GM21825 (cell line): Measurements from ENCODE around the gene ZNF581.

Experiments
- ATAC-seq: cut with Tn5 transposase; IDR thresholded peaks from one replicate; pipeline ENCODE4 v1.9.1; 2021; ENCODE audit warnings: mild to moderate bottlenecking, moderate library complexity; ENCODE audit not compliant: unreplicated experiment

Gene ZNF581

GRCh38 chr19:55691561-55692481, 48.4 kb downstream of the ZNF581 start:
- no peak for ATAC-seq

- ATAC-seq: no peak
These were observed 49.2 kb downstream of the ZNF581 start for GRCh38 chr19:55692681-55693081.

GRCh38 chr19:55693336-55693974, 50.0 kb downstream of the ZNF581 start:
- no peak for ATAC-seq

GRCh38 chr19:55694241-55694655, 50.8 kb downstream of the ZNF581 start:
- ATAC-seq: no peak

- no peak for ATAC-seq
These were observed 51.4 kb downstream of the ZNF581 start for GRCh38 chr19:55694656-55695491.
